Measurements from ENCODE around the gene FBN1.

FBN1 gene

GRCh38 chr15:48570822-48571221, 74.7 kb downstream of the FBN1 start:
- H3K4me1 ChIP-seq (ENCODE audit: control insufficient read depth, low read depth, low read length), result no peaks in the 10 kb centered on the region
- no peak for DNase-seq
- H3K4me3 ChIP-seq (ENCODE audit: low read length), result no peak overlapping the region
- no peak overlapping the region for H2BK120ac ChIP-seq (ENCODE audit: low read depth, low read length)
- H3K27me3 ChIP-seq (ENCODE audit: insufficient read depth, low read length, poor library complexity), result no peaks in the 10 kb centered on the region
- H3K23ac ChIP-seq (ENCODE audit: low read length), result no peak overlapping the region
- no peaks in the 10 kb centered on the region for H3K79me2 ChIP-seq (ENCODE audit: control insufficient read depth, insufficient read depth, low read length)
- WGBS (ENCODE audit: extremely low coverage, insufficient coverage, low lambda C conversion rate), result no CpG with 5 or more reads among the region's 1 CpG
- no peak overlapping the region for H3K56ac ChIP-seq (ENCODE audit: low read length)
- H4K8ac ChIP-seq (ENCODE audit: low read depth, low read length), result no peak overlapping the region
- H3K27ac ChIP-seq (ENCODE audit: low read depth, low read length), result no peak overlapping the region
- H3K4me2 ChIP-seq (ENCODE audit: low read length), result no peak overlapping the region
- H2BK15ac ChIP-seq (replicated peaks; ENCODE audit: low read depth), result no peak overlapping the region
- no peak overlapping the region for H2BK5ac ChIP-seq (ENCODE audit: low read length)
- H4K5ac ChIP-seq (ENCODE audit: low read length), result no peak overlapping the region
- no peak overlapping the region for H3K18ac ChIP-seq (ENCODE audit: low read length)
- H3K36me3 ChIP-seq (ENCODE audit: control insufficient read depth, insufficient read depth, low read length), result no peaks in the 10 kb centered on the region
- H2AK5ac ChIP-seq (ENCODE audit: low read length), result no peak overlapping the region
- no peak overlapping the region for H3K9ac ChIP-seq (ENCODE audit: low read length)
- H3K79me1 ChIP-seq (ENCODE audit: low read length), result no peaks in the 10 kb centered on the region
- no peak overlapping the region for H3K4ac ChIP-seq (ENCODE audit: low read depth, low read length)

GRCh38 chr15:48569591-48570302, 75.8 kb downstream of the FBN1 start:
- Histone ChIP-seq H2AK5ac (ENCODE audit: low read length) (no peak overlapping the region), H4K5ac (ENCODE audit: low read length) (no peak overlapping the region), H4K8ac (ENCODE audit: low read depth, low read length) (no peak overlapping the region), H3K79me2 (ENCODE audit: control insufficient read depth, insufficient read depth, low read length) (no peaks in the 10 kb centered on the region), H2BK15ac (replicated peaks; ENCODE audit: low read depth) (no peak overlapping the region), H3K4me3 (ENCODE audit: low read length) (no peak overlapping the region), H3K56ac (ENCODE audit: low read length) (no peak overlapping the region), H3K36me3 (ENCODE audit: control insufficient read depth, insufficient read depth, low read length) (no peaks in the 10 kb centered on the region), H3K4me2 (ENCODE audit: low read length) (no peak overlapping the region), H2BK5ac (ENCODE audit: low read length) (no peak overlapping the region), H3K4ac (ENCODE audit: low read depth, low read length) (no peak overlapping the region), H3K23ac (ENCODE audit: low read length) (no peak overlapping the region), H3K9ac (ENCODE audit: low read length) (no peak overlapping the region), H3K4me1 (ENCODE audit: control insufficient read depth, low read depth, low read length) (no peaks in the 10 kb centered on the region), H3K27me3 (ENCODE audit: insufficient read depth, low read length, poor library complexity) (no peaks in the 10 kb centered on the region), H3K27ac (ENCODE audit: low read depth, low read length) (no peak overlapping the region), H3K79me1 (ENCODE audit: low read length) (no peaks in the 10 kb centered on the region), H3K18ac (ENCODE audit: low read length) (no peak overlapping the region), H2BK120ac (ENCODE audit: low read depth, low read length) (no peak overlapping the region)
- WGBS (ENCODE audit: extremely low coverage, insufficient coverage, low lambda C conversion rate), result no CpG with 5 or more reads among the region's 3 CpGs
- DNase-seq, result no peak

GRCh38 chr15:48566668-48567067, 78.8 kb downstream of the FBN1 start:
- H3K27ac ChIP-seq (ENCODE audit: low read depth, low read length), result no peak overlapping the region
- no peaks in the 10 kb centered on the region for H3K79me1 ChIP-seq (ENCODE audit: low read length)
- H3K4me1 ChIP-seq (ENCODE audit: control insufficient read depth, low read depth, low read length), result no peaks in the 10 kb centered on the region
- no peak overlapping the region for H3K4me3 ChIP-seq (ENCODE audit: low read length)
- H2BK5ac ChIP-seq (ENCODE audit: low read length), result no peak overlapping the region
- H3K36me3 ChIP-seq (ENCODE audit: control insufficient read depth, insufficient read depth, low read length), result no peaks in the 10 kb centered on the region
- no peak overlapping the region for H3K4me2 ChIP-seq (ENCODE audit: low read length)
- no peak for DNase-seq
- no peak overlapping the region for H3K56ac ChIP-seq (ENCODE audit: low read length)
- no peaks in the 10 kb centered on the region for H3K27me3 ChIP-seq (ENCODE audit: insufficient read depth, low read length, poor library complexity)
- no peaks in the 10 kb centered on the region for H3K79me2 ChIP-seq (ENCODE audit: control insufficient read depth, insufficient read depth, low read length)
- H3K18ac ChIP-seq (ENCODE audit: low read length), result no peak overlapping the region
- no peak overlapping the region for H3K4ac ChIP-seq (ENCODE audit: low read depth, low read length)
- no peak overlapping the region for H3K9ac ChIP-seq (ENCODE audit: low read length)
- no peak overlapping the region for H4K8ac ChIP-seq (ENCODE audit: low read depth, low read length)
- H2BK15ac ChIP-seq (replicated peaks; ENCODE audit: low read depth), result no peak overlapping the region
- no CpG with 5 or more reads among the region's 4 CpGs for WGBS (ENCODE audit: extremely low coverage, insufficient coverage, low lambda C conversion rate)
- H2AK5ac ChIP-seq (ENCODE audit: low read length), result no peak overlapping the region
- H2BK120ac ChIP-seq (ENCODE audit: low read depth, low read length), result no peak overlapping the region
- H3K23ac ChIP-seq (ENCODE audit: low read length), result no peak overlapping the region
- no peak overlapping the region for H4K5ac ChIP-seq (ENCODE audit: low read length)

GRCh38 chr15:48565560-48566482, 79.7 kb downstream of the FBN1 start:
- Histone ChIP-seq H2BK5ac (ENCODE audit: low read length) (no peak overlapping the region), H2AK5ac (ENCODE audit: low read length) (no peak overlapping the region), H3K4ac (ENCODE audit: low read depth, low read length) (no peak overlapping the region), H3K9ac (ENCODE audit: low read length) (no peak overlapping the region), H3K4me2 (ENCODE audit: low read length) (no peak overlapping the region), H3K23ac (ENCODE audit: low read length) (no peak overlapping the region), H3K36me3 (ENCODE audit: control insufficient read depth, insufficient read depth, low read length) (no peaks in the 10 kb centered on the region), H3K79me2 (ENCODE audit: control insufficient read depth, insufficient read depth, low read length) (no peaks in the 10 kb centered on the region), H3K56ac (ENCODE audit: low read length) (no peak overlapping the region), H3K27ac (ENCODE audit: low read depth, low read length) (no peak overlapping the region), H3K4me3 (ENCODE audit: low read length) (no peak overlapping the region), H2BK120ac (ENCODE audit: low read depth, low read length) (no peak overlapping the region), H4K5ac (ENCODE audit: low read length) (no peak overlapping the region), H3K79me1 (ENCODE audit: low read length) (no peaks in the 10 kb centered on the region), H2BK15ac (replicated peaks; ENCODE audit: low read depth) (no peak overlapping the region), H3K27me3 (ENCODE audit: insufficient read depth, low read length, poor library complexity) (no peaks in the 10 kb centered on the region), H4K8ac (ENCODE audit: low read depth, low read length) (no peak overlapping the region), H3K4me1 (ENCODE audit: control insufficient read depth, low read depth, low read length) (no peaks in the 10 kb centered on the region), H3K18ac (ENCODE audit: low read length) (no peak overlapping the region)
- DNase-seq, result no peak
- no CpG with 5 or more reads among the region's 1 CpG for WGBS (ENCODE audit: extremely low coverage, insufficient coverage, low lambda C conversion rate)

- H2BK120ac ChIP-seq (ENCODE audit: low read depth, low read length), result no peak overlapping the region
- no peaks in the 10 kb centered on the region for H3K4me1 ChIP-seq (ENCODE audit: control insufficient read depth, low read depth, low read length)
- H3K27ac ChIP-seq (ENCODE audit: low read depth, low read length), result no peak overlapping the region
- no peak overlapping the region for H3K23ac ChIP-seq (ENCODE audit: low read length)
- H2BK5ac ChIP-seq (ENCODE audit: low read length), result no peak overlapping the region
- H3K56ac ChIP-seq (ENCODE audit: low read length), result no peak overlapping the region
- H3K4me3 ChIP-seq (ENCODE audit: low read length), result no peak overlapping the region
- no peak overlapping the region for H4K8ac ChIP-seq (ENCODE audit: low read depth, low read length)
- H3K27me3 ChIP-seq (ENCODE audit: insufficient read depth, low read length, poor library complexity), result no peaks in the 10 kb centered on the region
- no peak overlapping the region for H3K4me2 ChIP-seq (ENCODE audit: low read length)
- no peaks in the 10 kb centered on the region for H3K36me3 ChIP-seq (ENCODE audit: control insufficient read depth, insufficient read depth, low read length)
- no peak overlapping the region for H2AK5ac ChIP-seq (ENCODE audit: low read length)
- no peaks in the 10 kb centered on the region for H3K79me1 ChIP-seq (ENCODE audit: low read length)
- no peak overlapping the region for H3K18ac ChIP-seq (ENCODE audit: low read length)
- H2BK15ac ChIP-seq (replicated peaks; ENCODE audit: low read depth), result no peak overlapping the region
- no peak overlapping the region for H3K9ac ChIP-seq (ENCODE audit: low read length)
- WGBS (ENCODE audit: extremely low coverage, insufficient coverage, low lambda C conversion rate), result no CpG with 5 or more reads among the region's 4 CpGs
- H4K5ac ChIP-seq (ENCODE audit: low read length), result no peak overlapping the region
- DNase-seq, result peak; percentile 31
- no peak overlapping the region for H3K4ac ChIP-seq (ENCODE audit: low read depth, low read length)
- no peaks in the 10 kb centered on the region for H3K79me2 ChIP-seq (ENCODE audit: control insufficient read depth, insufficient read depth, low read length)
These were observed 80.8 kb downstream of the FBN1 start for GRCh38 chr15:48564690-48565089.

Data from mesendoderm (in vitro differentiated cells).